T-helper 1 cell (primary cell): Measurements from ENCODE around the gene KIRREL3.

ENCODE experiments used
- DNase-seq, 5 donors: peaks; one replicate each; pipeline ENCODE4 v3.0.0-alpha.2; 2012 to 2020

KIRREL3 gene

DNA sequence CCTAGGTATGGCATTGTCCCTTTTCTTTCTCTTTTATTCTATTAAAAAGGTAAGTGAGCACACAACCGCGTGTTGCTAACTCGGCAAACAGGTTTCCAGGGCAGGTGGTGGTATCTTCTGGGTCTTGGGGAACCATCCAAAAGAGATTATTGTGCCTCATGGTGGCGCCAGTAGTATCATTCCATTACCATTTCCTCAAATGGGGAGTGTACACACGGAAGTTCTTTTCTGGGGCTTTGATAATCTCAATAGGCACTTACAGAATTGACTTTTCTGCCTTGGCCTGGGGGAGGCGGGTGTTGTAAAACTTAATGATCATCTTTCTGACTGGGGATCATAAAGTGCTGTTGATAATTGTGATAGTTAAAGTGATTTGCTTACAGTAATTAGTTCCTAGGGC, 234.1 kb downstream of the KIRREL3 start:
- DNase-seq, result no peak

DNA sequence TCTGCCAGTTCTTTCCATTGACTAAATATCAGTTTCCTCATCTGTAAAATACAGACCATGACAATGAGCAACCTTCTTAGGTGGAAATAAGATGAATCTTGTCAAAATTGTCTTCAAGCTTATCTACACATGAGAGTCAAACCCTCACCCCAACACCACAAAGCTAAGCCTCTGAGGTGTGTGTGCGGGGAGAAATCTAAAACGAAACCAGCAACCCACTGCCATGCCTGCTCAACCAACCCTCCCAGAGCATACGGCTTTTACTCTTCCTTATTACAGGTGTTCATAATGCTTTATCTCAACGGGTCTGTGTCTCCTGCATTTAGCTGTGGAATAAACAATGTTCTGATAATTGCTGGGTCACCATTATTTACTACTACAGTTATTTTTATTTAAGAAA, 235.4 kb downstream of the KIRREL3 start:
- DNase-seq, result no peak

DNA sequence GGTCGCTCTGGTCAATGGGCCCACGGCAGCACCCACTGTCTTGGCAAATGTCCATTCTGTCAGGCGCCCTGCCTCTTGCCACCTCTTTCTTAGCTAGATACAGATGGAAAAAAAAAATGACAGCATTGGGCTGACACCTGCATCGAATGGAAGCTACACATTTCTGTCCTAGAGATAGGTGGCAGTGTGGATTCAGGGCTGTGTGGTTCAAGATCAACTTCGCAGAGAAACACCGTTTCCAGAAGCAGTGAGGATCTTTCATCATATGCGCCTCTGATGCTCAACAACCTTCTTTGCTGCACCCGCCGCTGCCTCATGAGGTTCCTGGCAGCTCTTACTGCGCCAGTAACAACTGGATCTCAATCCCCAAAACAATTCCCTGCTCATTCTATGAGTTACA, 236.3 kb downstream of the KIRREL3 start:
- DNase-seq, result no peak

DNA sequence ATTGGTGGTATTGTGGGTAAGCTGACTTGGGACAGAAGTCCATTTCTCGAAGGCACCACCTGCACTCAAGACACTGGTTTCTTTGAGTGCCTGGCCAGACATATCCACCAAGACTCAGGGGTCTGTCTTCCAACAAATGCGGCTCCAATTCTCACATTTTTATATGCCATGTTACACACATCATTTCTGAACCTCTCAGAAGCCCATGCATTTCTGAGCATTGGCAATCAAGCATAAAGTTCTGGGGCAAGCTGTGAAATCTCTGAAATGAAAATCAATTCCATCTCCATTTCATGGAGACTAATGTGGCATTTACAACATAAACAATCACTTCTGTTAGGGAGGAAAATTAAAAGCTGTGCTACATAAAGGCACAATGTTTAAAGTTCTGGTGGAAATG, 243.7 kb downstream of the KIRREL3 start:
- no peak for DNase-seq

DNA sequence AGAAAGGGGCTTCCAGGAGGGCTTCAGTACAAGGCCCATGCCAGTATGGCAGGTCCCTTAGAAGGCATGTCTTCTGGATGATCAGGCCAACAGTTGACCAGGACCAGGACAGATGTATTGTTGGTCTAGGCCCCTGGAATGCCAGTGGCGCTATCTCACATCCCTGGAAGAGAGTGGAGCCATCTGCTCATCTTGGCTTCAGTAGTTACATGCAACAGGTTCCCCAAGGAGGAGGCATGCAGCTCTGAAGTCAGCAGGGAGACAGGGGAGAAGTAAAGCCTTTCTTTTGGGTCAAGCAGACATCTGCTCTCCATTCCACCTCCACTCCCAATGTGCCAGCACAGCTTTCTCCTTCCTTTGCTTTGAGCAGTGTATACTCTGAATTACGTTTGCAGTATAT, 244.1 kb downstream of the KIRREL3 start:
- DNase-seq, result no peak

DNA sequence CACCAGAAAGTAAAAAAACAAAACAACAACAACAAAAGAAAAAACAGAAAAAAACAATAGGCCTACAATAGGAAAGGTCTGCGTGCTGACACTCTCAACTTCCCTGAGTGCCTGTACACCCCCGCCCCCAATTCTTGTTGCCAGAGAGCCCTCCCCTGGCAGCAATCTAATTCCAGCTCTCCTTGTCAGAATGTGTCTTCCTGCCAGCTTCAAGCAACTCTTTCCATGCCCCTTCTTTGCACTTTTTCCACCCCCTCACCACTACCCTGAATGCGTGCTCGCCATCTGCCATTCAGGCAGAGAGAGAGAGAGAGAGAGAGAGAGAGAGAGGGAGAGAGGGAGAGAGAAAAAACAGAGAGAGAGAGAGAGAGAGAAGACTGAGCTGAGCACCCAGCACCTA, 245.0 kb downstream of the KIRREL3 start:
- DNase-seq, result no peak

DNA sequence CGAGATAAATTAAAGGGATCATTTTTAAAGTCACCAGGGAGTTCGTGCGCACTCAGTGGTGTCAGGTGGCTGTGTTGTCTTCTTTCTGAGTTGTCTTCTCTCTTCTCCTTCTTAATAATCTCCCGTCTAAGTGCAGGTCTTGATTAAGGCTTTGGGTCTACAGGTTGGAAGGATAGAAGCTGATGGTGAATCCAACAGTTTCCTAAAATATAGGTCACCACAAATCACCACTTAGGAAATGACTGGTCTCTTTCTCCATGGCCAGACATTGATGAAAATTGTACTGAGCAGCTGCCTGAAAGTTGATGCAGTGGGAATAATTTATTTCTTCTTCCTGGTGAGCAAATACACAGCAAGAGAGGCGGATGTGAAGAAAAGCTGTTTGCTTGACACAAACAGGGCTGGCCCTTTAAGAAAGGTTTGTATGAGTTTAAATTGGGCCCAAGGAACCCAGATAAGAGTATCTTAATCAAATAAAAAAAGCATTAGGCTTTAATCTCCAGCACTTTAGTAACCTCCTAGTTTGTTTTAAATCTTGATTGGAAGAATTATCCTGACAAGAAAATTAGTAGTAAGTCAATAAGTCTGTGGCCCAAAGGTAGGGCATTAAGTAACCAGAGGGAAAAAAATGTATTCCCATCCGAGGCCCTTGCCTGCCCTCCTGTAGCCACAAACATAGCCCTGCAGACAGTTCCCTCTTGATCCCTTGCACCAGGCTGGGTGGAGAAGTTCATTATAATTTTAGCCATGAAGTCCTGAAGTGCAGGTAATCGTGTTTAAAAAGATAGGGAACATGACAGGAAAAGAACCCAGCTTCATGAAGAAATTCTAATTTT, 245.8 kb downstream of the KIRREL3 start:
- no peak for DNase-seq

DNA sequence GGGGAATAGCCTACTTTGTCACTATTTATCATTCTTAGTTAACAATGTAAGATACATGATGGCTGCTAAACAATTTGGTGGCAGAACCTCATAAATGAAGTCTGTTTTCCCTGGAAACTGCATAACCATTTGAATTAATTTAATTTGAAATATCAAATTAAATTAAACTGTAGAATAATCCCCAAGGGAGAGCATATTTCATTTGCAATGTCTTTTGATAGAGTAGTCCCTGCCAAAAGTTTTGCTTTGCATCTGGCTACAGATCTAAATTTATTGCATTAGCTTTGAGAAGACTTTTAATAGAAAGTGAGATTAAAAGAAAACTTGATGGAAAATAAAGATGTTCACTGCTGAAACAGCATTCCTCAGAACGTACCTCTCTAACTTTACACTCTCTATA, 246.6 kb downstream of the KIRREL3 start:
- DNase-seq, result no peak

DNA sequence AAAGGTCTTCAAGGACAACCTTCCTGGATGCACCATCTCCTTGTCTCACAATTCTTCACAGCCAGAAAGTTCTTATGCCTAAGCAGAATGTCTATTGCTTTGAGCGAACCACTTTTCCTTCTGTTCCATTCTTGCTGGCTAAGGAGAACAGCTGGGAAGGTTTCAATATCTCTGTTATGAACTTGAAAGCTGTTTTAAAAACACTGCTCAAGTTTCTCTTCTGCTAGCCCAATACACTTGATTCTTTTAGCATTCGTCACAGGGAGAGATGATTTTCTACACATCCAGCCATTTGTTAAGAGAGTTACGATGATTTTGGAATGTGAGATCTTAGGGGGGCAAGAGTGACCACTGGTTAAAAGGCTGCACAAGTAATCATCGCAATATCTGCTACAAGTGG, 249.3 kb downstream of the KIRREL3 start:
- DNase-seq, result no peak

DNA sequence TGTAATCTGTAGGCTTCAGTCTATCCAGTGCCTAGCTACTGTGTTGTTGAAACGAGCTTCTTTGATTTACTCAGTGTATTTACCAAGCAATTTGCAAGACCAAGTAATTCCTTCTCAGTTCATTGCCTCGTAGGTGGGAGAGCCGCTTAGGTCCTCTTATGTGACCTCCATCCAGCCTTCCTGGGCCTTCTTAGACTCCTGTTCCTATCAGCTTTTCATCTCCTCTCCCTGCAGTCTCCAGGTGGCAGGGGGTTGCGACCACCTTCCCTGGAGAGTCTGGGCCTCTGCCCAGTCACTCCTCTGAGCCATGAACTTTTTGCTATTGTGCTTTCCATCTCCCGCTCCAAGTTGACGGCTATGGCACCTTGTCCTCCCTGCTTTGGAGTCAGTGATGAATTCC, 251.8 kb downstream of the KIRREL3 start:
- no peak for DNase-seq

DNA sequence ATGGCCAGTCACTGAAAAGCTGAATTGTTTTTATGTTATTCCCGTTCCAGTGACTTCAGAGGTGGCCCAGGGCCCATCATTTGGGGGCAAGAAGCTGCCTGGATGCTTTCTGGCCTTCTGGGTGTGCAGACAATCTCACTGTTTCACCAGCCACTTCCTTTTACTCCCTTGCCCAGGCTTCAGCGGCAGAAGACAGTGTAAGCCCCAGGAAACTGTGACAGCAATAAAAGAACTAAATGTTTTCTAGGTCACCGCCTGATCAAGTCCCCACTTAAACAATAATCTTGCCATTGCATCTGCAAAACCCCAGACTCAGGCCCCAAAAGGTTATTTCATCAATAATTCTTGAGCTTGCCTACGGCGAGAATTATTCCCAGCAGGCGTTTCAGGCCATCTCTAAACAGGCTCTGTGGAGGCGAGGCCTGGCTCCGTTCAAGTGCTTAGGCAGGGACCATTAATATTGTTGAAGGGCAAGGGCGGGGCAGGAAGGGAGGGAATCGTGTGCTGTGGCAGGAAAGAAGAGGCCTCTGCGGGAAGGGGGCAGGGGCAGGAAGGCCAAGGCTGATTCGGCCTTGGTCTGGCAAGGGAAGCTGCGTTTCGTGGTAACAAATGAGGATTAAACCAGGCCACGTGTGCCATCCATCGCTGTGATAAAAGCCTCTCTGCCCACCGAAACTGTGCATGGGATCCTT, 252.3 kb downstream of the KIRREL3 start:
- DNase-seq, result no peak

DNA sequence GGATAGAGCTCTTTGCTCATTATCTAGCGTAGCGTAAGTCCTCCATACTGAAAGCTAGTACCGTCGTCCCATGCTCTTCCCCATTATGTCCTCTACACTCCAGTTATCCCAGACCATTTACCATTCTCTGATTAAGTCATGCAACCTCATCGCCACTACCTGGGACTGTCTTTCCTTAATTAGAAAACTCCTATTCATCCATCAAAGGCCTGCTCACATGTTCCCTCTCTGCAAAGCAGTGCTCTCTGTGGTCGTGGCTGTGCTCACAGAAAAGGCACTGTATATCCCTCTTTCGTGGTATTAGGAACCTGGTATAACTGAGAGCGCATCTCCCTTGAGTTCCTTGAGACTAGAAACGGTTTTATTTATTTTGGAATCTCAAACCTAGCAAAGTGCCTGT, 253.3 kb downstream of the KIRREL3 start:
- DNase-seq, result no peak

DNA sequence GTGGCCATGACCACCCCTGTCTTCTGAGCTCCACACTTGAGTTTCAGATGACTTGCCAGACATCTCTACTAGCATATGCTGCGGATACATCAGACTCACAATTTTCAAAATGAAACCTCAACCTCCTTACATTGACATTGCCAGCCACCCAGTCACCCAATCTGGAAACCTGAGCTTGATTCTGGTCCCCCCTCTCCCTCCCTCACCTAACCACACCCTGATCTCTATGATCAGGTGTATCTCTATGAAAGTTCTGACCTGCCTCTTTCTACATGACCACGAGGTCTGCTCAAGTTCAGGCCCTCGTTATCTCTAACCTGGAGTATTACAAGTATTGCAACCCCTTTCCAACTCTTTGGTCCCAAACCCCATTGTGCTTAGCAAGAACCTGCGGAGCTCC, 254.1 kb downstream of the KIRREL3 start:
- DNase-seq, result no peak

DNA sequence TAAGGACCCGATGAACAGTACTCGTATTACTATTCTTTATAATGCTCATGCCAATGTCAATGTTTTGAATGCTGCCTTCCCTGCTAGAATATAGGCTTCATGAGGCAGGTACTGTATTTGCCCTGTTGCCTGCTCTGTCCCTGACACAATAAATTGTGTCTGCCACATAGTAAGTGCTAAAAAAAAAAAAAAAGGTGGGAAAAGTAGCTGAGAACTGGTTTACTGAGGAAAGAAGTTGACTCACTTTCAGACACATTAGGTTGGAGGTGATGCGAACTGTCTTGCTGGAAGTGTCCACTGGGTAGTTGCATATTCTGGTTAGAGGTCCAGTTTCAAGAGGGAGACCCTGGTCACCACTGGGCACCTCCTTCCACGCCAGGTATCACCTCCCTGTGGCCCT, 255.9 kb downstream of the KIRREL3 start:
- DNase-seq, result no peak

DNA sequence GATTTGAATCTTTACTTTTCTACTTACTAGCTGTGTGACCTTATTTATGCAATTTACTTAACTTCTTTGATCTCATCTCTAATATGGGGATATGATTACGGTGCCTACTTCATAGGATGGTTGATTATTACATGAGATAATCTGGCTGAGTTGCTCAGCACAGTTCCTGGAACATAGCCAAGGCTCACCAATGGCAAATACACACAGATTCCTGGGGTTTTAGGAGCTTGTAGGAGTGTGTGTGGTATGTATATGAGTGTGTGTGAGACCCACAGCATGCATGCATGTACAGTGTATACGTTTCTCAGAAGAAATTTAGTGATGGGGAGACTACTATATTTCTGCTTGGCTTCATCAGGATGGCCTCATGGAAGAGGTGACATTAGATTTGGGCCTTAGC, 256.9 kb downstream of the KIRREL3 start:
- no peak for DNase-seq

DNA sequence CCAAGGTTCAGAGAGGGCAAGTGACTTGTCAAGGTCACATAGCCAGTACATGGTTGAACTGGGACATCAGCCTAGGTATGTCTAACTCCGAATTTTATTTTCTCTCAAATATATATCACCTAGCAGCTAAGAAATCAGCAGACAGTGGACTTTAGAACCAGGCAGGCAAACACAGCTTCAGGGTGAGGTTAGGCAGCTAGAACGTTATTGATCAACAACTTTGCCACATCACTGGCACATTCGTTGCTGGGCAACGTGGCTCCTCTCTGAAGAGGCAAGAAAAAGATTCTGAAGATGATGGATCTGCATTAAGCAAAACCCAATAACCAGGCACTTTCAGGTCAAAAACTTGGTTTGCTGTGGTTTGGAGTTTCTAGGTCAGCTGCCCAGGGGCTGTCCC, 258.0 kb downstream of the KIRREL3 start:
- no peak for DNase-seq

DNA sequence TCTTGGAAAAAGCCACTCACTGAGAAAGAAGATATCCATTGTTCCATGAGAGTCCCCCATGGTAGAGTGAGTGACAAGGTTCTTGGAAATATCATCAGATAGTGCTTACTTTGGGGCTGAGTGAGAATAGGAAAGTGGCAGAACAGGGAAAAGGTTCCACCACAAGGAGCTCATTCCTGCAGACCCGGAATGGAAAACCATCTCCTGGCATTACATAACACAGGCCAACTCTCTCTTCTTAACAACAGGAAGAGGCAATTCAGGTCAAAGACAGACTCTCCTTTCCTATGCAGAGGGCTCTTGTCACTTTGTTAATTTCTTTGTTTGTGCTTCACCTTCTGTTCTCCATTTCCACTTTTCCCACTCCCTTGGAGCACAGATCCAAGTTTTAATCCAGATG, 259.7 kb downstream of the KIRREL3 start:
- no peak for DNase-seq

DNA sequence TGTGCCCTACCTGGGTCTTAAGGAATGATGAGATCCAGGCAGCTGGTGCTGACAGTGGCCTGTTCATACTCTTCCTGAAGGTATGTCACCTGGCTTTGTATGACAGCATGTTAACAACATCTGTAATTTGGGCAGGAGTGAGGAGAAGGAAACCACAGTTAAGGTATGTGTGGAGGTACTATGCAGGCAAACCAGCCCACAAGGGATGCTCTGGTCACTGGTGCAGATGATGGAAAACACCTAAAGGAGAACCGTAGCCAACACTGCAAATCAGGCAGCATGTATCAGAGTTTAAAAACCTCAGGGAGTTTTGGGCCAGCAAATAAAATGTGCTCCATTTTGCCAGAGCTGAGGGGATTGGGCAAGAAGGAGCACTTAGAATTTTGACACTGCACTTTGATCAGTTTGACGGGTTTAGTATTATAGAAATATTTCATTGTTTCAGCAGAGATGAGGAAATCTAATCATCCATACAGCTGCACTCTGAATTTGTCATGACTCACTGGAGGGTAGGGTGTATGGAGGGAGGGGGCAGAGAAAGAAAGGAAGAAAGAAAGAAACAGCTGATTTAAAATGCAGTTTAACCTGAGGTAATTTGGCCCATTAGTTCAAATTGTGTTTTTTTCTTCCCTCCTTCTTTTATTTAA, 260.9 kb downstream of the KIRREL3 start:
- no peak for DNase-seq

DNA sequence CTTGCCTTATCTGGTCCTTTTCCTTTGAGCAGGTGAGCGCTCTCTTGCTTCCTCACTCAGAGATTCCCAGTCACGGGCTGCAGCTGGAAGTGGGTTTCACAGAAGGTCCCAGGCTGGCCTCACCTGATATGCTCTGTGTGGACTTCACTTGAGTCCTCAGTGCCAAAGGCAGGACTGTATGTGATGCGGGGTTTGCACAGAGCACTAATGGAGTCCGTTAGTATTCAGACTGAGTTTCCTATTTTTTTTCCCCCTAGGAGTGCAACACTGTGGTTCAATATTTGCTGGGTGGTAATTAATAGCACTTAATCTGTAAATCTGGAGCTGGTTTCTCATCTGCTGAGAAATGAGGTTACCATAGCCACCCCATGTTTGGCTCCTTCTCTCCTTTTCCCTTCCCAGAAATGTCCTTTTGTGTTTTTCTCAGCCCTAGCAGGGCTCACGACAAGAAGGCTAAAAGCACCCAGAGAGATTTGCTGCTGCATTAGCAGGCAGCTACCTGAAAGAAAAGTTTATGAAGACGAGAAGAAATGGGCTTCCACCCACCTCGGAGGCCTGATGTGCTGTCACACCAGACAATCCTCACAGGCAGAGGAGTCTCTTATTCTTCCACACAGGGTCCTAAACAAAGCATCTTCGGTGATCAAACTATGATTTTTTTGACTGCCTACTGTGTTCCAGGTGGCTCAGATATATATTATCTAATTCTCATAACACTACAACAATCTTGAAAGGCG, 262.1 kb downstream of the KIRREL3 start:
- no peak for DNase-seq

DNA sequence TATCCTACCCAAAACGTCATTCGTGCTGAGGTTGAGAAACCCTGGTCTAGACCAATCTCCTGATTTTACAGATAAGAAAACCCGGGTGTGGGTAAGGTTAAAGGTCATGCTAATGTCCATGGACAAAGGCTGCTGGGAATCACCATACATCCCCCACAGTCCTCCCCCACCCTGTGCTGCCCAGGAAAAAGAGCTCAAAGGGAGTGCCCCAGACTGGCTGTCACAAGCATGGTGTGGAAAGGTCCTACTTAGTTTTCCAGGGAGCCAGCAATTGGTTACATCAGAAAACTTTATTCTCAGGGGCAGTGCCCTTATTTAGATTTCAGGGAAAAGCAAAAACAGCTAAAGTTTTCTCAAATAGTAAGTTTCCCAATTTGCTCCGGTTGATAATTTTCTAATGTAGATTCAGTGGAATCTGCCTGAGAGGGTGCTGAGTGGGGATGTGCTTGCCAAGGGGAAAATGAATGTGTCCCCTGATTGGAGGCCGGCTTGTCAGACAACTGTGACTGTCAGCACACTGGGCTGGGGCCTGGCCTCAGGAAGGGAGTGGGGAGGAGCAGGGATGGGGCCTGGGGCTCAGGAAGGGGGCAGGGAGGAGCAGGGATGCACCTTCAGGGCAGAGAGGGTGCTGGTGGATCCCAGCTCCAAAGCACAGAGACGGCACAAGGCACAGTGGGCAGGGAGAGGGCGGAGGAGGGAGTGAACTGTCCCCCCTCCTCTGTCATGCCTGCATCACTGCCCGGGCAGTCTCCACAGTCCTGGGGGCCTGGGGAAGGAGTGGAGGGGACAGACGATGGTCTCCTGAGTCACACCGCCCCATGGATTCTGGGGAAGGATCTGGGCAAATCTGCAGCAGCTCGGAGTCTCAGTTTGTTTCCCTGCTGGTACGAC, 263.6 kb downstream of the KIRREL3 start:
- DNase-seq, result no peak

DNA sequence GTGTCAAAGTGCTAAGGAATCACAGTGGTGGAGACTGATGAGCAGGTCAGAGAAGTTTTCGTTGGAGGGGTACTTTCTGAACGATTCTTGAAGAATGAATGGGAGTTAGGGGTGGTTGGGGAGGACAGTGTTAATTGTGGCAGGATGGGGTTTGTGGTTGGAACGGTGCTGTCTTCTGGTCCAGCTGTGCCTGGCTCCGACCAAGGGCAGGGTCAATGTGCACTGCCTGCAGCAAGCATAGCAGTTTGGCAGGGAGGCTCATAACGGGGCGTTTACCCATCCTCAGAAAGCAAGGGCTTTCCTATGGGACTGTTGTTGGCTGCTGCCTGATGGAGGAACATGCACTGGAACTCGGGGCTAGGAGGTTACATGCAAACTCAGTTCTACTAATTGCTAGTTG, 265.8 kb downstream of the KIRREL3 start:
- DNase-seq, result no peak

DNA sequence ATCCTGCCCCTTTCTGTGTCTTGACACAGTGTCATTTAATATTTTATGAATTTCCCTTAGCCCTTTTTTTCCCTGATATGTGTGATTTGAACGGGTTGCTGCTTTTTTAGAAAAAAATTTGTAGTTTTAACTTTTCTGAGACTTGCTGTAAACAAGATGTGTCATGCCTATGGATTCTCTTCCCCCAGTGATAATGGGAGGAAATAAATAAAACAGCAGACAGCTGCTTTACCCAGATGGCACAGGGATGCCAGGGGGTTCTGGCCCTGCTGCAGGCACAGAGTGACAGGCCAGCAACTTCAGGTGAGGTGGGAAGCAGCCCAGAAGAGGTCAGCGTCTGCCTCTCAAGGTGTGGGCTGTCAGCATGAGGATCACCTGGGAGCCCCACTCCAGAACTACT, 266.9 kb downstream of the KIRREL3 start:
- no peak for DNase-seq
